GM21528 (cell line): ENCODE measurements around the gene SEMA3A.

ENCODE experiments used
- ATAC-seq: cut with Tn5 transposase; IDR thresholded peaks from one replicate; pipeline ENCODE4 v1.9.1; 2021; ENCODE audit warnings: mild to moderate bottlenecking, moderate library complexity; ENCODE audit not compliant: unreplicated experiment, low FRiP score

Gene SEMA3A

GRCh38 chr7:84113906-84114850 lies 80.4 kb downstream of the SEMA3A start:
- ATAC-seq: no peak

- ATAC-seq: no peak
These were observed 81.3 kb downstream of the SEMA3A start for GRCh38 chr7:84113286-84113685.

- no peak for ATAC-seq
These were observed 81.8 kb downstream of the SEMA3A start for GRCh38 chr7:84112771-84113170.

- no peak for ATAC-seq
These were observed 82.7 kb downstream of the SEMA3A start for GRCh38 chr7:84111842-84112241.

GRCh38 chr7:84110400-84110799 lies 84.2 kb downstream of the SEMA3A start:
- no peak for ATAC-seq

- no peak for ATAC-seq
These were observed 85.8 kb downstream of the SEMA3A start for GRCh38 chr7:84108787-84109186.

- ATAC-seq: no peak
These were observed 86.5 kb downstream of the SEMA3A start for GRCh38 chr7:84108119-84108518.

GRCh38 chr7:84107259-84107658 lies 87.3 kb downstream of the SEMA3A start:
- ATAC-seq: no peak

GRCh38 chr7:84106291-84106690 lies 88.3 kb downstream of the SEMA3A start:
- no peak for ATAC-seq

- no peak for ATAC-seq
These were observed 89.0 kb downstream of the SEMA3A start for GRCh38 chr7:84105586-84105985.

GRCh38 chr7:84104826-84105225 lies 89.8 kb downstream of the SEMA3A start:
- ATAC-seq: no peak

- no peak for ATAC-seq
These were observed 92.4 kb downstream of the SEMA3A start for GRCh38 chr7:84102213-84102612.

GRCh38 chr7:84100866-84101265 lies 93.7 kb downstream of the SEMA3A start:
- no peak for ATAC-seq

GRCh38 chr7:84095971-84096370 lies 98.6 kb downstream of the SEMA3A start:
- ATAC-seq: no peak

- no peak for ATAC-seq
These were observed 102.4 kb downstream of the SEMA3A start for GRCh38 chr7:84092207-84092606.

GRCh38 chr7:84091318-84091717 lies 103.3 kb downstream of the SEMA3A start:
- ATAC-seq: no peak

- no peak for ATAC-seq
These were observed 105.8 kb downstream of the SEMA3A start for GRCh38 chr7:84088802-84089201.

- no peak for ATAC-seq
These were observed 108.6 kb downstream of the SEMA3A start for GRCh38 chr7:84085998-84086397.

GRCh38 chr7:84085147-84085546 lies 109.4 kb downstream of the SEMA3A start:
- no peak for ATAC-seq

- ATAC-seq: no peak
These were observed 110.7 kb downstream of the SEMA3A start for GRCh38 chr7:84083846-84084245.

GRCh38 chr7:84081973-84082522 lies 112.5 kb downstream of the SEMA3A start:
- no peak for ATAC-seq

GRCh38 chr7:84077336-84077735 lies 117.3 kb downstream of the SEMA3A start:
- ATAC-seq: no peak
